ENCODE data around the gene SYT2. TPM values are rescaled to one million over a fixed set of nuclear protein-coding genes. Genes with fewer than 3 reads are reported as not detected.

Gene SYT2
- polyA plus RNA-seq, 1 experiment, result not detected

DNA sequence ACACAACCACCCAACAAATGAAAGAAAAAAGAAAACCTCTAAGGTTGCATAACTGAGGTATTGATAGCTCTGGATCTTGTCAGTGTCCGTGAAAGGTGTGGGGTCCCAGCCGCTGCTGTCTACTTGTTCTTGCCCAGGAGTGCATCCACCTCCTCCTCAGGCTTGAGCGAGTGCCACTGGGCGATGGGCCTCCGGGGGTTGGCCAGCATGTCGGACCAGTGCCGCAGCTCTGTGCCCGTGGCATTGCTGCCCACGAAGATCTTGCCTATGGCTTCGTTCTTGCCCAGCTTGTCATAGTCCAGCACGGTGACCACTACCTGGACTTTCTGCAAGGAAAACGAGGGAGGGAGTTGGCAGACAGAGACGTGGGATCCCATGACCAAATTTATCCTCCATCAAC is 113.6 kb downstream of the SYT2 start:
- H3K27me3 ChIP-seq (ENCODE audit: control insufficient read depth, insufficient read depth, low read length), result no peaks in the 10 kb centered on the region
- no peak for DNase-seq (ENCODE audit: low read depth)
- TF ChIP-seq, protein P1, sequence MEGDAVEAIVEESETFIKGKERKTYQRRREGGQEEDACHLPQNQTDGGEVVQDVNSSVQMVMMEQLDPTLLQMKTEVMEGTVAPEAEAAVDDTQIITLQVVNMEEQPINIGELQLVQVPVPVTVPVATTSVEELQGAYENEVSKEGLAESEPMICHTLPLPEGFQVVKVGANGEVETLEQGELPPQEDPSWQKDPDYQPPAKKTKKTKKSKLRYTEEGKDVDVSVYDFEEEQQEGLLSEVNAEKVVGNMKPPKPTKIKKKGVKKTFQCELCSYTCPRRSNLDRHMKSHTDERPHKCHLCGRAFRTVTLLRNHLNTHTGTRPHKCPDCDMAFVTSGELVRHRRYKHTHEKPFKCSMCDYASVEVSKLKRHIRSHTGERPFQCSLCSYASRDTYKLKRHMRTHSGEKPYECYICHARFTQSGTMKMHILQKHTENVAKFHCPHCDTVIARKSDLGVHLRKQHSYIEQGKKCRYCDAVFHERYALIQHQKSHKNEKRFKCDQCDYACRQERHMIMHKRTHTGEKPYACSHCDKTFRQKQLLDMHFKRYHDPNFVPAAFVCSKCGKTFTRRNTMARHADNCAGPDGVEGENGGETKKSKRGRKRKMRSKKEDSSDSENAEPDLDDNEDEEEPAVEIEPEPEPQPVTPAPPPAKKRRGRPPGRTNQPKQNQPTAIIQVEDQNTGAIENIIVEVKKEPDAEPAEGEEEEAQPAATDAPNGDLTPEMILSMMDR (IDR thresholded peaks at IDR 0.05; ENCODE audit: insufficient read depth, low read depth, low read length), result no peak
- H3K4me3 ChIP-seq (ENCODE audit: low read depth, low read length), result no peak overlapping the region
- ChIA-PET CTCF (interaction anchor here (1.3 kb wide), 1 partner anchor 25 kb away, joined by 4 read pairs; no protein-coding TSS in a partner anchor), POLR2A (no interaction called here)
- H3K36me3 ChIP-seq (ENCODE audit: control insufficient read depth, insufficient read depth, low read length), result no peaks in the 10 kb centered on the region

DNA sequence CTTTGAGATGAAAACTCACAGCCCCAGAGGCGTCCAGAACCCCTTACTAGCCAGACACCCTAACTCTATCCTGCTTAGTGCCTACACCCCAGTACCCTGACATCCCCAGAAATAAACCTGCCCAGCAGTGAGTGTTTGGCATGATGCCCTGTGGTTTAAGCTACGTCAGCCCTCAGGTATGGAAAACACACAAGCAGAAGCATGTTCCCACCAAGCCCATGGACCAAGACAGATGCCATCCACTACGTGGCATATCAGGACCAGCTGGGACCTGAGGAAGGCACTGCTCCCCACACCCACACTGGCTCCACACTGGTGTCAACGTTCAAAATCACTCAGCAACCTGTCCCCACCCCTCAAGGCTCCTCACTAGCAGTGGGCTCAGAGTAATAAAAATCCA is 116.4 kb downstream of the SYT2 start:
- H3K27me3 ChIP-seq (ENCODE audit: control insufficient read depth, insufficient read depth, low read length), result no peaks in the 10 kb centered on the region
- no peak overlapping the region for H3K4me3 ChIP-seq (ENCODE audit: low read depth, low read length)
- no peak for DNase-seq (ENCODE audit: low read depth)
- ChIA-PET POLR2A (no interaction called here), CTCF (interaction anchor here (1.1 to 1.6 kb wide), 4 partner anchors 16 to 124 kb away, joined by 3 to 4 read pairs (median 4); no protein-coding TSS in a partner anchor)
- TF ChIP-seq, protein P1 (IDR thresholded peaks at IDR 0.05; ENCODE audit: insufficient read depth, low read depth, low read length), result no peak
- no peaks in the 10 kb centered on the region for H3K36me3 ChIP-seq (ENCODE audit: control insufficient read depth, insufficient read depth, low read length)

- ChIA-PET POLR2A (no interaction called here), CTCF (no interaction called here)
- DNase-seq (ENCODE audit: low read depth), result no peak
- TF ChIP-seq, protein P1 (IDR thresholded peaks at IDR 0.05; ENCODE audit: insufficient read depth, low read depth, low read length), result no peak
- Histone ChIP-seq H3K27me3 (ENCODE audit: control insufficient read depth, insufficient read depth, low read length) (no peaks in the 10 kb centered on the region), H3K4me3 (ENCODE audit: low read depth, low read length) (no peak overlapping the region), H3K36me3 (ENCODE audit: control insufficient read depth, insufficient read depth, low read length) (no peaks in the 10 kb centered on the region)
Measured at GRCh38 chr1:202592146-202592545, 118.1 kb downstream of the SYT2 start.

DNA sequence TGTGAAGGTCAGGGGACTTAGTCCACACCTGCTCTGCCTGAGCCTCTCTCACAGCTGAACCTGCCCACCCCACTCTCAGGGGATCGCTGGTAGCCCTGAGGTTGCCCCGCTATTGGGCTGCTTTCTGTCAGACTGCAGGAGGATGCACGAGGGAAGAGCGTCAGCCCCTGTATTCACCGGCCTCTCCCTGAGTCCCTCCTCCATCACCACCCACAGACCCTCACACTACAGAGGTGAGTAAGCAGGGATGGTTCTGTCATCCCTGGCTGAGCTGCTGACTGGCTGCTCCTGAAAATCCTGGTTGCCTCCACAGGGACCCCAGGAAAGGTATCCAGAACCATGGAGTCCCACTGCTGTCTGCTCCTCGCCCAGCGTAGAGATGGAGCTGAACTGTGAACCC is 118.7 kb downstream of the SYT2 start:
- ChIA-PET POLR2A (no interaction called here), CTCF (interaction anchor here (1.1 to 1.7 kb wide), 2 partner anchors 90 to 128 kb away, joined by 3 to 4 read pairs; no protein-coding TSS in a partner anchor)
- TF ChIP-seq, protein P1 (IDR thresholded peaks at IDR 0.05; ENCODE audit: insufficient read depth, low read depth, low read length), result no peak
- DNase-seq (ENCODE audit: low read depth), result no peak
- Histone ChIP-seq H3K27me3 (ENCODE audit: control insufficient read depth, insufficient read depth, low read length) (no peaks in the 10 kb centered on the region), H3K36me3 (ENCODE audit: control insufficient read depth, insufficient read depth, low read length) (no peaks in the 10 kb centered on the region), H3K4me3 (ENCODE audit: low read depth, low read length) (no peak overlapping the region)

- no peak for DNase-seq (ENCODE audit: low read depth)
- no peak overlapping the region for H3K4me3 ChIP-seq (ENCODE audit: low read depth, low read length)
- POLR2A ChIA-PET, result no interaction called here
- CTCF ChIA-PET, result interaction anchor here (1.1 to 1.7 kb wide), 3 partner anchors 34 to 127 kb away, joined by 3 to 4 read pairs (median 4); no protein-coding TSS in a partner anchor
- TF ChIP-seq, protein P1 (IDR thresholded peaks at IDR 0.05; ENCODE audit: insufficient read depth, low read depth, low read length), result no peak
- no peaks in the 10 kb centered on the region for H3K36me3 ChIP-seq (ENCODE audit: control insufficient read depth, insufficient read depth, low read length)
- H3K27me3 ChIP-seq (ENCODE audit: control insufficient read depth, insufficient read depth, low read length), result no peaks in the 10 kb centered on the region
Measured at GRCh38 chr1:202590975-202591411, 119.3 kb downstream of the SYT2 start.

All from BJ (cell line).